B cell (primary cell): Measurements from ENCODE around the gene CNTN4. TPM values are rescaled to one million over a fixed set of nuclear protein-coding genes. Genes with fewer than 3 reads are reported as not detected.

ENCODE experiments used
- ATAC-seq: fragments of 200-7000 bp; cut with Tn5 transposase; one replicate; pipeline ENCODE4 v1.10.0; 2021; ENCODE audit warnings: low read depth, mild to moderate bottlenecking, moderate number of reproducible peaks, moderate library complexity
- CTCF ChIA-PET: fragments of 350-600 bp; sonication (Branson Sonifier 250); formaldehyde crosslinking; loops from one replicate; lab custom pipeline; 2021; ENCODE audit warnings: antibody characterized with exemption, inconsistent platforms; lab: Charles Lee
- POLR2A ChIA-PET: fragments of 350-600 bp; sonication (Branson Sonifier 250); formaldehyde crosslinking; loops from one replicate; lab custom pipeline; 2021; ENCODE audit warnings: antibody characterized with exemption; lab: Charles Lee
- DNase-seq: peaks from one replicate; pipeline ENCODE4 v3.0.0; 2013
- H2AFZ ChIP-seq: 2 replicates; pipeline ENCODE4 v1.6.1; 2012; ENCODE audit warnings: mild to moderate bottlenecking, low read depth, low read length; ENCODE audit not compliant: insufficient read depth, poor library complexity, severe bottlenecking
- H3K27ac ChIP-seq, 2 donors: 1 replicate in 1 of 2; 2 replicates in 1 of 2; pipeline ENCODE4 v1.5.1; 2012 to 2013; ENCODE audit warnings: low read length in 2 of 2, mild to moderate bottlenecking in 2 of 2, moderate library complexity in 1 of 2
- H3K27me3 ChIP-seq, 4 experiments: fragments of 200-600 bp in 1 of 4; sonication (generic) in 1 of 4; replicated peaks in 1 of 4; 1 replicate in 2 of 4; 2 replicates in 2 of 4; pipeline versions ENCODE4 v1.6.1 to v1.7.0; 2013 to 2016; ENCODE audit warnings: low read length in 3 of 4, mild to moderate bottlenecking in 2 of 4, mixed read lengths in 1 of 4, moderate library complexity in 1 of 4; ENCODE audit not compliant: insufficient read depth in 4 of 4, control insufficient read depth in 3 of 4; ENCODE audit errors: control extremely low read depth in 1 of 4
- H3K36me3 ChIP-seq, 2 experiments: replicated peaks in 1 of 2; 1 replicate in 1 of 2; 2 replicates in 1 of 2; pipeline versions ENCODE4 v1.6.1 to v1.7.1; 2013; ENCODE audit warnings: low read length in 1 of 2; ENCODE audit not compliant: insufficient read depth in 2 of 2, control insufficient read depth in 1 of 2; ENCODE audit errors: control extremely low read depth in 1 of 2, extremely low read depth in 1 of 2
- H3K4me1 ChIP-seq, 2 donors: fragments of 200-600 bp in 1 of 2; sonication (generic) in 1 of 2; 1 replicate in 1 of 2; 2 replicates in 1 of 2; pipeline versions ENCODE4 v1.5.1 to v1.6.1; 2013 to 2017; ENCODE audit warnings: low read length in 2 of 2; ENCODE audit not compliant: control insufficient read depth in 2 of 2, insufficient read depth in 2 of 2
- H3K4me2 ChIP-seq: replicated peaks from 2 replicates; pipeline ENCODE3; 2012; ENCODE audit warnings: mild to moderate bottlenecking, low read depth, low read length; ENCODE audit not compliant: poor library complexity, severe bottlenecking
- H3K4me3 ChIP-seq, 5 experiments: fragments of 200-600 bp in 1 of 5; sonication (generic) in 1 of 5; 1 replicate in 3 of 5; 2 replicates in 2 of 5; pipeline versions ENCODE4 v1.5.1 to v1.7.0; 2011 to 2016; ENCODE audit warnings: low read length in 4 of 5, mild to moderate bottlenecking in 4 of 5, low read depth in 2 of 5, control low read depth in 1 of 5, moderate library complexity in 1 of 5; ENCODE audit not compliant: insufficient read depth in 1 of 5; ENCODE audit errors: control extremely low read depth in 1 of 5, extremely low read depth in 1 of 5
- H3K79me2 ChIP-seq: fragments of 200-600 bp; sonication (generic); one replicate; pipeline ENCODE4 v1.6.0; 2016; ENCODE audit warnings: low read length; ENCODE audit not compliant: control insufficient read depth, insufficient read depth
- H3K9ac ChIP-seq: fragments of 200-600 bp; sonication (generic); 2 replicates; pipeline ENCODE4 v1.6.1; 2017; ENCODE audit warnings: mild to moderate bottlenecking, low read length, moderate library complexity
- H3K9me3 ChIP-seq, 3 donors: one replicate each; pipeline versions ENCODE4 v1.6.1 to v1.7.1; 2013; ENCODE audit warnings: low read length in 2 of 3; ENCODE audit not compliant: control insufficient read depth in 2 of 3, insufficient read depth in 1 of 3; ENCODE audit errors: control extremely low read depth in 1 of 3
- H4K20me1 ChIP-seq: 2 replicates; pipeline ENCODE4 v1.6.0; 2012; ENCODE audit warnings: mild to moderate bottlenecking, low read length; ENCODE audit not compliant: insufficient read depth, control insufficient read depth, poor library complexity, severe bottlenecking
- H3K27ac Mint-ChIP-seq: one replicate; pipeline ENCODE4 v1.8.0; 2021; ENCODE audit warnings: mixed read lengths
- H3K27me3 Mint-ChIP-seq: one replicate; pipeline ENCODE4 v1.8.0; 2021; ENCODE audit warnings: mixed read lengths
- H3K4me1 Mint-ChIP-seq: one replicate; pipeline ENCODE4 v1.8.0; 2021; ENCODE audit warnings: mixed read lengths
- H3K4me3 Mint-ChIP-seq: one replicate; pipeline ENCODE4 v1.8.0; 2021; ENCODE audit warnings: mixed read lengths
- H3K9me3 Mint-ChIP-seq: one replicate; pipeline ENCODE4 v1.8.0; 2022; ENCODE audit warnings: mixed read lengths; ENCODE audit not compliant: insufficient read depth
- CTCF ChIP-seq: fragments of 200-600 bp; IDR thresholded peaks from one replicate; pipeline ENCODE4 v1.8.0; 2022; ENCODE audit warnings: antibody characterized with exemption, mild to moderate bottlenecking
- EZH2 ChIP-seq: IDR thresholded peaks from 2 replicates; pipeline ENCODE4 v1.6.1; 2012; ENCODE audit warnings: borderline replicate concordance, low read depth, mild to moderate bottlenecking, moderate library complexity, low read length; ENCODE audit not compliant: insufficient read depth, poor library complexity, severe bottlenecking
- WGBS: methylation state at CpG from one replicate; pipeline ENCODE4 v1.1.5; 2013; ENCODE audit warnings: missing lambda C conversion rate; ENCODE audit not compliant: insufficient coverage; 5-methylcytosine and 5-hydroxymethylcytosine counted together
- intact Hi-C: fragments of 100-400 bp; cut with micrococcal nuclease; formaldehyde crosslinking; loops from one replicate; pipeline ENCODE4 v1.10.0; 2022
- polyA plus RNA-seq: library from polyadenylated mRNA; depleted of rRNA; stranded (reverse); fragments of >200 nt; gene quantifications from 2 replicates; pipeline ENCODE4 v1.2.3, GENCODE V29; 2012
- total RNA-seq, 2 donors: library from RNA; stranded (reverse); fragments of 120-200 nt in 1 of 2; gene quantifications; 1 replicate in 1 of 2; 2 replicates in 1 of 2; pipeline versions ENCODE4 v1.2.3 to v1.2.4, GENCODE V29; 2013 to 2022

The CNTN4 gene
- total and polyA plus RNA-seq, 2 donors (not counting 1 experiment from before 2014, with no cell fraction given): 0.05 TPM; not detected in 1

GRCh38 chr3:2558796-2559195, 460.1 kb downstream of the CNTN4 start:
- Histone ChIP-seq H3K9me3 (no peaks in the 10 kb centered on the region), H2AFZ (no peak overlapping the region), H3K9ac (no peak overlapping the region), H3K27ac (no peak overlapping the region), H3K36me3 (no peaks in the 10 kb centered on the region), H3K4me2 (no peak overlapping the region), H3K27me3 (no peaks in the 10 kb centered on the region), H4K20me1 (no peaks in the 10 kb centered on the region), H3K4me3 (no peak overlapping the region), H3K4me1 (no peaks in the 10 kb centered on the region), H3K79me2 (no peaks in the 10 kb centered on the region)
- TF ChIP-seq EZH2 (no peak), CTCF (no peak)
- no peak overlapping the region for H3K27ac Mint-ChIP-seq
- CTCF ChIA-PET: no interaction called here
- H3K4me1 Mint-ChIP-seq: no peaks in the 10 kb centered on the region
- POLR2A ChIA-PET: no interaction called here
- DNase-seq: no peak
- no peaks in the 10 kb centered on the region for H3K9me3 Mint-ChIP-seq
- no peaks in the 10 kb centered on the region for H3K27me3 Mint-ChIP-seq
- intact Hi-C loops: no loop called here
- no peak overlapping the region for H3K4me3 Mint-ChIP-seq
- no CpG with 5 or more reads among the region's 1 CpG for WGBS
- no peak for ATAC-seq

GRCh38 chr3:2567451-2567850, 468.8 kb downstream of the CNTN4 start:
- WGBS: 100% methylated on average over 3 of the region's 3 CpGs
- H3K27me3 ChIP-seq: no peaks in the 10 kb centered on the region
- intact Hi-C loops: no loop called here
- Mint-ChIP-seq H3K4me3 (no peak overlapping the region), H3K27me3 (no peaks in the 10 kb centered on the region), H3K4me1 (no peaks in the 10 kb centered on the region), H3K27ac (no peak overlapping the region), H3K9me3 (peaks cover 2% of the 10 kb centered on the region)
- no peaks in the 10 kb centered on the region for H4K20me1 ChIP-seq
- H2AFZ ChIP-seq: no peak overlapping the region
- H3K9ac ChIP-seq: no peak overlapping the region
- CTCF ChIA-PET: no interaction called here
- H3K79me2 ChIP-seq: no peaks in the 10 kb centered on the region
- TF ChIP-seq EZH2 (no peak), CTCF (no peak)
- POLR2A ChIA-PET: no interaction called here
- H3K36me3 ChIP-seq: no peaks in the 10 kb centered on the region
- H3K4me2 ChIP-seq: no peak overlapping the region
- H3K4me3 ChIP-seq: no peak overlapping the region
- DNase-seq (no peak), ATAC-seq (no peak)
- peaks cover 0 to 5% (median 0%) of the 10 kb centered on the region in 3 donors for H3K9me3 ChIP-seq
- H3K4me1 ChIP-seq: no peaks in the 10 kb centered on the region
- H3K27ac ChIP-seq: no peak overlapping the region
